Mesodermal cell (in vitro differentiated cells): ENCODE data around the gene PIK3R3.

ENCODE experiments used
- H3K27ac ChIP-seq: 2 replicates; pipeline ENCODE4 v1.7.0; 2013; ENCODE audit warnings: mild to moderate bottlenecking, low read depth, low read length, moderate library complexity; ENCODE audit not compliant: severe bottlenecking
- H3K36me3 ChIP-seq: 2 replicates; pipeline ENCODE4 v1.7.1; 2013; ENCODE audit warnings: mild to moderate bottlenecking, low read length, moderate library complexity; ENCODE audit not compliant: control insufficient read depth, insufficient read depth
- H3K4me1 ChIP-seq: one replicate; pipeline ENCODE4 v1.7.1; 2013; ENCODE audit warnings: mild to moderate bottlenecking, low read length; ENCODE audit not compliant: insufficient read depth, control insufficient read depth, poor library complexity, severe bottlenecking
- H3K4me3 ChIP-seq: 2 replicates; pipeline ENCODE4 v1.7.0; 2013; ENCODE audit warnings: low read length, control low read depth, mild to moderate bottlenecking; ENCODE audit not compliant: insufficient read depth, poor library complexity, severe bottlenecking; ENCODE audit errors: extremely low read depth
- H3K9me3 ChIP-seq: 2 replicates; pipeline ENCODE4 v1.7.1; 2013; ENCODE audit warnings: mild to moderate bottlenecking, low read length, moderate library complexity; ENCODE audit not compliant: control insufficient read depth
- WGBS, 2 experiments: methylation state at CpG; one replicate each; pipeline ENCODE4 v1.1.5; 2013; ENCODE audit warnings: missing lambda C conversion rate in 2 of 2; ENCODE audit not compliant: insufficient coverage in 2 of 2; 5-methylcytosine and 5-hydroxymethylcytosine counted together

PIK3R3 gene

DNA sequence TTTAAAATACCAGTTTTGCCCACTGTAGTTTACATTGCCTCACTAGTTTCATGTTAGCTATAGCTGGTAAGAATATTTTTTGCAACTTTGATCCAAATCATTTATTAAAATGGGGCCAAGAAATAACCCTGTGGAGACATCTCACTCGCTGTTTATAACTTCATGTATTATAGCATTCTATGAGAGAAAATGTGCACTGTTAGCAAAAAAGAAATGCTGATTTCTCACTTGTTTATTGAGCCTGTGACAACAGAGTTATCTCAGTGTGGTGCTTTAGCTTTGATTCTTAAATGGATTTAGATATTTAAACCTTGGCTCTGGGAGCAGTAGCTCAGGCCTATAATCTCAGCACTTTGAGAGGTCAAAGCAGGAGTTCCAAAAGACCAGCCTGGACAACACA lies 127.9 kb downstream of the PIK3R3 start:
- H3K4me3 ChIP-seq = no peak overlapping the region
- no peaks in the 10 kb centered on the region for H3K9me3 ChIP-seq
- H3K36me3 ChIP-seq = peaks cover 61% of the 10 kb centered on the region
- no CpG with 5 or more reads among the region's 1 CpG for WGBS, 2 experiments
- H3K27ac ChIP-seq = no peak overlapping the region
- no peaks in the 10 kb centered on the region for H3K4me1 ChIP-seq

DNA sequence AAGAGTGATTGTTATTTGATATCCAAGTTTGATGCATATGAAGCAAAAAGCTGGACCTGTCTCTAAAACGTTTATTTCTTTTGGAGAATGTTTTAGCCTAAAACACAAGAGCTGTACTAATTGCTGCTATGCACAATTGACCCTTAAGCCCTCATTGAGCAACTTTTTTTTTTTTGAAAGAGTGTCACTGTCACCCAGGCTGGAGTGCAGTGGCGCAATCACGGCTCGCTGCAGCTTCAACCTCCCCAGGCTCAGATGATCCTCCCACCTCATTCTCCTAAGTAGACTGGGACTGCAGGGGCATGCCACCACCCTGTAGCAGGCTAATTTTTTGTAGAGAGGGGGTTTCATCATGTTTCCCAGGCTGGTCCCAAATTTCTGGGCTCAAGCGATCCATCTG lies 129.1 kb downstream of the PIK3R3 start:
- 86 to 87% methylated on average over 2 to 5 of the region's 5 CpGs for WGBS, 2 experiments
- peaks cover 60% of the 10 kb centered on the region for H3K36me3 ChIP-seq
- H3K4me3 ChIP-seq = no peak overlapping the region

GRCh38 chr1:46002551-46003150 lies 129.8 kb downstream of the PIK3R3 start:
- H3K36me3 ChIP-seq = peaks cover 53% of the 10 kb centered on the region
- H3K27ac ChIP-seq = no peak overlapping the region
- H3K4me3 ChIP-seq = no peak overlapping the region
- H3K4me1 ChIP-seq = no peaks in the 10 kb centered on the region
- H3K9me3 ChIP-seq = no peaks in the 10 kb centered on the region
- 79 to 94% methylated on average over 2 of the region's 3 CpGs for WGBS, 2 experiments

More for the DNA sequence above, 129.1 kb downstream of the PIK3R3 start:
- Histone ChIP-seq H3K4me1 (no peaks in the 10 kb centered on the region), H3K27ac (no peak overlapping the region), H3K9me3 (no peaks in the 10 kb centered on the region)

GRCh38 chr1:46001081-46001785 lies 131.2 kb downstream of the PIK3R3 start:
- H3K36me3 ChIP-seq = peaks cover 39% of the 10 kb centered on the region
- 100% methylated on average over 1 of the region's 3 CpGs for WGBS, 2 experiments
- no peak overlapping the region for H3K27ac ChIP-seq
- no peaks in the 10 kb centered on the region for H3K9me3 ChIP-seq
- H3K4me1 ChIP-seq = no peaks in the 10 kb centered on the region
- H3K4me3 ChIP-seq = no peak overlapping the region

GRCh38 chr1:45999507-45999906 lies 132.9 kb downstream of the PIK3R3 start:
- no peak overlapping the region for H3K27ac ChIP-seq
- no peaks in the 10 kb centered on the region for H3K9me3 ChIP-seq
- H3K4me3 ChIP-seq = no peak overlapping the region
- H3K4me1 ChIP-seq = no peaks in the 10 kb centered on the region
- 100% methylated on average over 2 of the region's 2 CpGs; no CpG with 5 or more reads in 1 of the 2 experiments for WGBS, 2 experiments
- peaks cover 29% of the 10 kb centered on the region for H3K36me3 ChIP-seq

DNA sequence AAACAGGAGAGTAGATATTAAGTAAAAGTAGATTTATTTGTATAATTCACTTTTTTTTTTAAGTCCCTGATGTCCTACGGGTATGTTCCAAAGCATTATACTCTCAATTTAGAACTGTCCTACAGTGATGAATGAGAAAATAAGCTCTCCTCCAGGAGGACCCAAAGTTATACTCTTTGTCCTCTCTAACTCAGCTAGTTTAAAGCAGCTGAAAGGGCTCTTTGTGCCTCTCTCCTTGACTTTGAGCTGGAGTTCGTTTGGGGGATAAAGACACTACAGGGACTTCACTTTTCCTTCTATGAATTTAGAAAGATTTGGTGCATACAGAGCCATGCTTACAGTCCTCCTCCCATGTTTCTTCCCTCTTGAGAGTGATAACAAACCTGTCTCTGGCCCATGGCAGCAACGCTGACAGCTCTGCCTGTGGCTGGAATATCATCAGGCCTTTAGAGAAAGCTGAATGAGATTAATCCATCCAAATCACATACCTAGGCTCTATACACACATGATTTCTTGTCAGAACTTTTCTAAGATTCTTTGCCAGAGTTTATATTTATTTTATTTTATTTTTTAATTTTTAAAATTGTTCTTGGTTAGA lies 134.3 kb downstream of the PIK3R3 start:
- Histone ChIP-seq H3K36me3 (peaks cover 21% of the 10 kb centered on the region), H3K4me1 (no peaks in the 10 kb centered on the region), H3K4me3 (no peak overlapping the region), H3K9me3 (no peaks in the 10 kb centered on the region), H3K27ac (no peak overlapping the region)
- WGBS, 2 experiments = 78 to 100% methylated on average over 1 to 2 of the region's 3 CpGs

GRCh38 chr1:45995298-45995697 lies 137.1 kb downstream of the PIK3R3 start:
- 92 to 97% methylated on average over 5 to 6 of the region's 8 CpGs for WGBS, 2 experiments

GRCh38 chr1:45994423-45994822 lies 138.0 kb downstream of the PIK3R3 start:
- peaks cover 10% of the 10 kb centered on the region for H3K36me3 ChIP-seq
- H3K27ac ChIP-seq = no peak overlapping the region
- no peak overlapping the region for H3K4me3 ChIP-seq
- H3K4me1 ChIP-seq = no peaks in the 10 kb centered on the region
- H3K9me3 ChIP-seq = no peaks in the 10 kb centered on the region
- 96 to 100% methylated on average over 4 to 6 of the region's 6 CpGs for WGBS, 2 experiments

More at GRCh38 chr1:45995298-45995697, 137.1 kb downstream of the PIK3R3 start:
- H3K9me3 ChIP-seq = no peaks in the 10 kb centered on the region
- H3K27ac ChIP-seq = no peak overlapping the region
- H3K36me3 ChIP-seq = peaks cover 10% of the 10 kb centered on the region
- H3K4me1 ChIP-seq = no peaks in the 10 kb centered on the region
- H3K4me3 ChIP-seq = no peak overlapping the region
